ENCODE data around the gene TMEM229A. TPM values are rescaled to one million over a fixed set of nuclear protein-coding genes. Genes with fewer than 3 reads are reported as not detected.

Gene TMEM229A
- total RNA-seq, 4 donors from 2014 or later: not detected

DNA sequence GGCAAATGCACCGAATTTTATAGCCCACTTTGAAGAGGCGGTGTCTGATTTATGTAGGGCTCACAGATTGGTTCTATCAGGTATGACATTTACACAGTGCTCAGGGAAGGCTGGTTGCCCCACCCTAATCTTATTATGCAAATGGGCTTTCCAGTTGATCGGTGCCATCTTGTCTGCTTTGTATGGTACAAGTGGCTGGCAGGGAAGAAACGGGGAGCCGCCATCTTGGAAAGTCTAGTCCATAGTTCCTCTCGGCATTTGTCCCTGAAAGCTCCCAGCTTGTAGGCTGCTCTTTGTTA is 36.6 kb downstream of the TMEM229A start:
- no peak for DNase-seq (ENCODE audit: extremely low spot score)
- Histone ChIP-seq H3K9me3 (peaks cover 0 to 2% (median under 1%) of the 10 kb centered on the region in 4 donors), H3K27ac (replicated peaks in 1 of 4) (no peak overlapping the region), H3K27me3 (no peaks in the 10 kb centered on the region), H3K4me1 (peaks cover 0 to 7% (median 1%) of the 10 kb centered on the region in 4 donors), H3K4me3 (no peak overlapping the region), H3K36me3 (no peaks in the 10 kb centered on the region)
- intact Hi-C loops (cut with DNase I): no loop called here
- TF ChIP-seq POLR2AphosphoS5 (IDR thresholded peaks at IDR 0.05): no peak
- TF ChIP-seq, protein P1, sequence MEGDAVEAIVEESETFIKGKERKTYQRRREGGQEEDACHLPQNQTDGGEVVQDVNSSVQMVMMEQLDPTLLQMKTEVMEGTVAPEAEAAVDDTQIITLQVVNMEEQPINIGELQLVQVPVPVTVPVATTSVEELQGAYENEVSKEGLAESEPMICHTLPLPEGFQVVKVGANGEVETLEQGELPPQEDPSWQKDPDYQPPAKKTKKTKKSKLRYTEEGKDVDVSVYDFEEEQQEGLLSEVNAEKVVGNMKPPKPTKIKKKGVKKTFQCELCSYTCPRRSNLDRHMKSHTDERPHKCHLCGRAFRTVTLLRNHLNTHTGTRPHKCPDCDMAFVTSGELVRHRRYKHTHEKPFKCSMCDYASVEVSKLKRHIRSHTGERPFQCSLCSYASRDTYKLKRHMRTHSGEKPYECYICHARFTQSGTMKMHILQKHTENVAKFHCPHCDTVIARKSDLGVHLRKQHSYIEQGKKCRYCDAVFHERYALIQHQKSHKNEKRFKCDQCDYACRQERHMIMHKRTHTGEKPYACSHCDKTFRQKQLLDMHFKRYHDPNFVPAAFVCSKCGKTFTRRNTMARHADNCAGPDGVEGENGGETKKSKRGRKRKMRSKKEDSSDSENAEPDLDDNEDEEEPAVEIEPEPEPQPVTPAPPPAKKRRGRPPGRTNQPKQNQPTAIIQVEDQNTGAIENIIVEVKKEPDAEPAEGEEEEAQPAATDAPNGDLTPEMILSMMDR (IDR thresholded peaks at IDR 0.05): no peak
- TF ChIP-seq EP300 (IDR thresholded peaks at IDR 0.05): no peak
- TF ChIP-seq POLR2A (IDR thresholded peaks at IDR 0.05; ENCODE audit: low read depth): no peak
- 90% methylated on average over 6 of the region's 6 CpGs for WGBS

DNA sequence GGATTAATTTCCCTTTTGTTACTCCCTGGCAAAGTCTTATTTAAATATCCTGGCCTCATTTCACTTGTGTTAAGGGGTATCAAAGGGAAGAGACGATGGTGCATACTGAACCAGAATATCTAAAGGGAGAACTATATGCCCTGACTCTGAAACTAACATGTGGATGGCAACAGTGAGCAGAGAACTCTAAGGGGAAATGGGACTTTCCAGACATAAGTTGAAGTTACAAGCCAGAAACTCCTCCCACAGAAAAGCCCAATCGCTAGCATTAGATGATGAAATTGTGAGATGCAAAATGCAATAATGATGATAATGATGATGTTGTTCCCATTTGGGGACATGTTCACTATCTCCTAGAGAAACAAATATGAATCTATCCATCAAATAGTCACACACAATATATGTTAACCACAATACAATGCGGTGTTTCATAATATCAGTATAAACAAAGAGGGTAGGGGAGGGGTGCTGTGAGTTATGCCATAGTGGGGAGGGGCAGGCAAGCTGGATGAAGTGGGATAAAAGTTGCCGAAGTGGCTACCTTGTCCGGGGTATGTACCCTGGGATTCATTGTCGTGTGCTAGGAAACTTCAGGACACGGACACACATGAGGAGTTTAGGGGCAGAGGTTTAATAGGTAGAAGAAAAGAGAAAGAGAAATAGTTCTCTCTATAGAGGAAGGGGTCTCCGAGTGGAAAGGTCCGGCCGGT is 37.1 kb downstream of the TMEM229A start:
- DNase-seq (ENCODE audit: extremely low spot score): no peak
- intact Hi-C loops (cut with DNase I): no loop called here
- no peaks in the 10 kb centered on the region for H3K36me3 ChIP-seq
- WGBS: 94% methylated on average over 10 of the region's 10 CpGs
- H3K27me3 ChIP-seq: no peaks in the 10 kb centered on the region
- H3K27ac ChIP-seq (replicated peaks in 1 of 4): no peak overlapping the region
- peaks cover 0 to 7% (median 1%) of the 10 kb centered on the region in 4 donors for H3K4me1 ChIP-seq
- TF ChIP-seq, protein P1 (IDR thresholded peaks at IDR 0.05): no peak
- no peak for TF ChIP-seq EP300 (IDR thresholded peaks at IDR 0.05)
- TF ChIP-seq POLR2A (IDR thresholded peaks at IDR 0.05; ENCODE audit: low read depth): no peak
- no peak for TF ChIP-seq POLR2AphosphoS5 (IDR thresholded peaks at IDR 0.05)
- no peaks in the 10 kb centered on the region for H3K9me3 ChIP-seq
- no peak overlapping the region for H3K4me3 ChIP-seq

DNA sequence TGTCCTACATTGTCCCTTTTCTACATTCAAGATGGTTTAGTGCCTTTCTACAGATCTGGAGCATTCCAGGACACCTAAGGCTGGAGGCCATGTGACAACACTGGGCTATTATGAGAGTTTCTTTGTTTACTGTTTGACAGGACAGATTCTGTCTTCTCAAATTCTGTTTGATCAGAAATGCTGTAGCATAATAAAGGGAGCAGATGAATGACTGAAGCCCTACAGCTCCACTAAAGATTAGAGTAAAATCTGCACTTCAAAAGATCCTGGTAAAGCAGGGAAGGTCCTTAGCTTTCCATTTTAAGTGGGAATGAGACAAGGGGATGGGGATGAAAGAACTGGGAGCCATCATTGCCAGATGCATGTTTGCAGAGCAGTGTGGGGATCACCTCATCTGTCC is 38.4 kb downstream of the TMEM229A start:
- no peaks in the 10 kb centered on the region for H3K9me3 ChIP-seq
- H3K27me3 ChIP-seq: no peaks in the 10 kb centered on the region
- H3K4me1 ChIP-seq: peaks cover 0 to 7% (median 1%) of the 10 kb centered on the region in 4 donors
- TF ChIP-seq, protein P1 (IDR thresholded peaks at IDR 0.05): no peak
- TF ChIP-seq EP300 (IDR thresholded peaks at IDR 0.05): no peak
- TF ChIP-seq POLR2AphosphoS5 (IDR thresholded peaks at IDR 0.05): no peak
- no peak for TF ChIP-seq POLR2A (IDR thresholded peaks at IDR 0.05; ENCODE audit: low read depth)
- intact Hi-C loops (cut with DNase I): no loop called here
- no peaks in the 10 kb centered on the region for H3K36me3 ChIP-seq
- no peak for DNase-seq (ENCODE audit: extremely low spot score)
- no peak overlapping the region for H3K4me3 ChIP-seq
- H3K27ac ChIP-seq (replicated peaks in 1 of 4): no peak overlapping the region

DNA sequence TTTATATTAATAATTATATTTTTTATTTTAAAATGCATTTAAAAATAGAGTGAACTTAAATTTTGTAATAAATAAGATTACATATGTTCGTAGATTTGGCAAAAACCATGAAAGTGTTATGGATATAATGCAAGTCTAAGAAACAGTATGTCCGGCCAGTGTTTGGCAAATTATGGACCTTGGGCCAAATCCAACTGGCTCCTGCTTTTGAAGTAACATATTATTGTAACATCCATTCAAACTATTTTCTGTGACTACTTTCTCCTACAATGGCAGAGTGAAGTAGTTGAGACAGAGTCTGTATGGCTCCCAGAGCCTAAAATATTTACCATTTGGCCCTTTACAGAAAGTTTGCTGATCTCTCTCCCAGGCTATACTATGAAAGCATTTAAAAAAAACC is 38.9 kb downstream of the TMEM229A start:
- H3K27ac ChIP-seq (replicated peaks in 1 of 4): no peak overlapping the region
- no peak for TF ChIP-seq POLR2A (IDR thresholded peaks at IDR 0.05; ENCODE audit: low read depth)
- TF ChIP-seq EP300 (IDR thresholded peaks at IDR 0.05): no peak
- TF ChIP-seq POLR2AphosphoS5 (IDR thresholded peaks at IDR 0.05): no peak
- TF ChIP-seq, protein P1 (IDR thresholded peaks at IDR 0.05): no peak
- H3K36me3 ChIP-seq: no peaks in the 10 kb centered on the region
- H3K4me3 ChIP-seq: no peak overlapping the region
- intact Hi-C loops (cut with DNase I): no loop called here
- H3K4me1 ChIP-seq: peaks cover 0 to 7% (median 1%) of the 10 kb centered on the region in 4 donors
- DNase-seq (ENCODE audit: extremely low spot score): no peak
- no peaks in the 10 kb centered on the region for H3K27me3 ChIP-seq
- H3K9me3 ChIP-seq: no peaks in the 10 kb centered on the region
- WGBS: 54% methylated on average over 2 of the region's 2 CpGs

Measured in esophagus muscularis mucosa (tissue), 4 donors.